HFF-Myc (cell line): ENCODE results near the gene C20orf141.
A peak's percentile ranks its signal among the peaks of the same experiment; 100 is the strongest.

Experiments
- DNase-seq: peaks from one replicate; pipeline ENCODE4 v3.0.0-alpha.2; 2011; ENCODE audit warnings: low read depth; ENCODE audit errors: extremely low read depth
- H3K4me3 ChIP-seq: replicated peaks from 2 replicates; pipeline ENCODE4 v1.5.1; 2011; ENCODE audit warnings: low read depth, mild to moderate bottlenecking, control low read depth, low read length
- TF ChIP-seq, protein P1 (sequence below): IDR thresholded peaks from 2 replicates; pipeline ENCODE4 v1.5.1; 2012; ENCODE audit warnings: mild to moderate bottlenecking, low read depth, low read length, control low read depth; ENCODE audit errors: missing control alignments

Gene C20orf141

DNA sequence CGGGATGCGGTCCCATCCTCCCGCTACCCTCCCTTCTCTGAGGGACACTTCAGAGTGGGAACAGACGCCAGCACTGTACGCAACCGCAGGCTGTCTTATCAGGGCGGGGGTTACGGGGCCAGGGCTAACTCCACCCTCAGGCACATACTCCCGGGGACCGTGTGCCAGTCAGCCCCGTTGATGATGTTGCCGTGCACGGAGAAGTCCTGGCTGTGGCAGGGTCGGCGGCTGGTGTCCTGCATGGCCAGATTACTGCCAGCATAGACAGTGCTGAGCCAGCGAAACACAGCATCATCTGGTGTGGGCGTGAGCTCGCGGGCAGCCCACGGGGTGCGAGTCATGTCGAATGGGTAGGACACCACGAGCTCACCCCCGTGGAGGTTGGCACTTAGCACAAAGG lies 19.3 kb upstream of the C20orf141 start:
- H3K4me3 ChIP-seq: no peak overlapping the region
- TF ChIP-seq, protein P1, sequence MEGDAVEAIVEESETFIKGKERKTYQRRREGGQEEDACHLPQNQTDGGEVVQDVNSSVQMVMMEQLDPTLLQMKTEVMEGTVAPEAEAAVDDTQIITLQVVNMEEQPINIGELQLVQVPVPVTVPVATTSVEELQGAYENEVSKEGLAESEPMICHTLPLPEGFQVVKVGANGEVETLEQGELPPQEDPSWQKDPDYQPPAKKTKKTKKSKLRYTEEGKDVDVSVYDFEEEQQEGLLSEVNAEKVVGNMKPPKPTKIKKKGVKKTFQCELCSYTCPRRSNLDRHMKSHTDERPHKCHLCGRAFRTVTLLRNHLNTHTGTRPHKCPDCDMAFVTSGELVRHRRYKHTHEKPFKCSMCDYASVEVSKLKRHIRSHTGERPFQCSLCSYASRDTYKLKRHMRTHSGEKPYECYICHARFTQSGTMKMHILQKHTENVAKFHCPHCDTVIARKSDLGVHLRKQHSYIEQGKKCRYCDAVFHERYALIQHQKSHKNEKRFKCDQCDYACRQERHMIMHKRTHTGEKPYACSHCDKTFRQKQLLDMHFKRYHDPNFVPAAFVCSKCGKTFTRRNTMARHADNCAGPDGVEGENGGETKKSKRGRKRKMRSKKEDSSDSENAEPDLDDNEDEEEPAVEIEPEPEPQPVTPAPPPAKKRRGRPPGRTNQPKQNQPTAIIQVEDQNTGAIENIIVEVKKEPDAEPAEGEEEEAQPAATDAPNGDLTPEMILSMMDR: no peak
- no peak for DNase-seq

DNA sequence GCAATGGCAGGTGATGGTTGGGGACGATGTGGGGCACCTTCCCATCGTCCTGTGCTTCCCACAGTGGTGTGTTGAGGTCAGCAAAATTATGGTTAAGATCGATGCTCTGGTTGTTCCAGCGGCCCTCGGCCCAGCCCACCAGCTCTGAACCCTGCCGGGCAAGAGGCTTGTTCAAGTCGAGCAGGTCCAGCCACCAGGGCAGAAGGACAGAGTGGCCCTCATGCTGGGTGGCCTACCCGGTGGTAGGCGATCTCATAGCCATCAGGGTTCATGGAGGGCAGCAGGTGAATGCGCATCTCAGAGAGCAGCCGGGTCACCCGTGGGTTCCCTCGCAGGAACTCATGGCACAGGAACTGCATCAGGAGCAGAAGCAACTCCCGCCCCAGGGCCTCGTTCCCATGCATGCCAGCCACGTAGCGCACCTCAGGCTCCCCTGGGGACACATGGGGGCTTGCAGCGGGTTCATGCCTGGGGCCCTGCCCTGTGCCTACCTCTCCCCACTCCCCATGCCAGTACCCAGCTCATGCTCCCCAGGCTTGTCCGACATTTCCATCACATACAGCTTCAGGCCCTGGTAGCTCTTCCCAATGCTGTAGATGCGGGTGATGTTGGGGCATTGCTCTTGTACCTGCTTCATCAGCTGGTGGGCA lies 18.7 kb upstream of the C20orf141 start:
- TF ChIP-seq, protein P1: no peak
- DNase-seq: no peak

DNA sequence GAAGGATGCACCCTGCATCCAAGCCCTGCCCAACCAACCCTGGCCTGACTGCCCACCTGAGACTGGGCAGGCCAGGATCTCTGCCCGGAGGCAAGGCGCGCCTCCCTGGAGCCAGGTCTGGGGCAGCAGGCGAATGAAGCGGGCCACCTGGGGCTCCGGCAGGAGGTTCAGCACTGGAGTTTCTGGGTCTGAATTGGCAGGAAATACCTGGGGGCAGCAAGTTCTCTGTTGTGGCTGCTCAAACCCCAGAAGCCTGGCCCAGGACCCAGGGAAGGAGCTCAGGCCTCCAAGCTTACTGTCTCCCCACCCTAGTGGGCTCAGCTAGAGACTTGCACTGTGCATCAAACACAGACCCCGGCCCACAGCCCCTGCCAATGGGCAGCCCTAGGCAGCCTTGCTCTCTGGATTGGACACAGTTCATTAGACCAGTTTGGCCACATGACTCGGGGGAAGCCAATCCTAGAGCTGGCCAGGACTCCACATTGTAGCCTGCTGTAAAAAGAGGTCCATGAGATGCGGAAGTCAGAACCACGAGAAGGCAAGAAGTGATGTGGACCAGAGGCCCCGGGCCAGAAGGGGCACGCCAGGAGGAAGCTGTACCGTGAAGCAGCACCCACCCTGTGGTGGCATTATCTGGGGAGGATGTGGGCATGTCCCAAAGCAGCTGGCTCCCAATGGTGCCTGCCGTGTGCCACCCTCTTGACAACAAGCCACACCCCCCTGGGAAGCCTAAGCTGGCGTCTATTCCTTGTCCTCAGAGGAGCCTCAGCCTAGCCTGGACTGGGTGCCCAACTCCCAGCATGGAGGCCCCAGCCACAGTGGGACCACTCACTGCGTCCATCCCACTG lies 17.4 kb upstream of the C20orf141 start:
- TF ChIP-seq, protein P1: no peak
- DNase-seq: no peak
- no peak overlapping the region for H3K4me3 ChIP-seq

More for the DNA sequence above, 18.7 kb upstream of the C20orf141 start:
- no peak overlapping the region for H3K4me3 ChIP-seq

DNA sequence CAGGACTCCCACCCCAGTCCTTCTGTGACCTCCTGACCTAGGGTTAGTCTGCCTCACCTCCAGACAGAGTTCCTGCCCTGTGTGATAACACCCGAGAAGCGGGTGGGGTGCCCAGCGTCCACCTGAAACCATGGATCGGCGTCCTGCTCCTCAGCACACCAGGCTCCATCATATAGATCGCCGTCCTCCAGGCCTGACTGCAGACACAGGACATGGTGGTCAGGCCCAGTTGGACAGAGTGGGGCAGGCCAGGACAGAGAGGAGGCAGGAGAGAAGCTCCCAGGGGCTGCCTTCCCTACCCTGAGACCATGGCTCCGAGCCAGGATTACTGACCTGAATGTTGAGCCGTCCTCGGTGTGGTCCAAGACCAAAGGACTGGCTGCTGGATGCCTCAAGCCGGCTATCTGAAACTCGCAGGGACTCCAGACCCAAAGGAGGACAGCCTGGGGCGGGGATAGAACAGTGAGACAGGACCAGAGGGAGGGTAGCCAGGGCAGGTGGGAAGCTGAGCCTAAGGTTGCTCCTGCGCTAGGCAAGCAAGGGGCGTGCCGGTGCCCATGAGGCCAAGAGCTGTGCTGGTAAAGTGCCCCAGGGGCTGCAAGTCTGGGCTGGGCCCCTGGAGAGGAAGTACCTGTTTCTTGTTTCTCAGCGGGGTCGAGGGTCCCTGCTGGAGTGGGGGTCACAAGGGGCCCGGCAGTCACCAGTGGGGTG lies 16.5 kb upstream of the C20orf141 start:
- TF ChIP-seq, protein P1: no peak
- no peak for DNase-seq
- no peak overlapping the region for H3K4me3 ChIP-seq

DNA sequence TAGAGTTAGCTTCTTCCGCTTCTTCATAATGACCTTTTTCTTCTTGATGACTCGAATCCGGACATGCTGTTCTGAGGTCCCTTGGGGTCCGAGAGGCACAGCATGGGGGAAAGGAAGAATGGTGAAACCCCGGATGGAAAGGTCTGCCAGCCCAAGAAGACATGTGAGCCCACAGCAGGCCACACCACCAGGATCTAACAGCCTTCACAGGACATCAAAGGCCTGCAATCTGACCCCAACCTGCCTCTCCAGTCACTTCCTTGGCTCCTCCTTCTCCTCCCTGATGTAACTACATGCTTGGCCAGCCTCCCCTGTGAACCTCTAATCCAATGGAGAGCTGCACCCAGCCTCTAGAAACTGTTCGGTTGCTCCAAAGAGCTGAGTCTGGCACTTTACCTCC lies 16.0 kb upstream of the C20orf141 start:
- no peak overlapping the region for H3K4me3 ChIP-seq
- TF ChIP-seq, protein P1: no peak
- DNase-seq: no peak

DNA sequence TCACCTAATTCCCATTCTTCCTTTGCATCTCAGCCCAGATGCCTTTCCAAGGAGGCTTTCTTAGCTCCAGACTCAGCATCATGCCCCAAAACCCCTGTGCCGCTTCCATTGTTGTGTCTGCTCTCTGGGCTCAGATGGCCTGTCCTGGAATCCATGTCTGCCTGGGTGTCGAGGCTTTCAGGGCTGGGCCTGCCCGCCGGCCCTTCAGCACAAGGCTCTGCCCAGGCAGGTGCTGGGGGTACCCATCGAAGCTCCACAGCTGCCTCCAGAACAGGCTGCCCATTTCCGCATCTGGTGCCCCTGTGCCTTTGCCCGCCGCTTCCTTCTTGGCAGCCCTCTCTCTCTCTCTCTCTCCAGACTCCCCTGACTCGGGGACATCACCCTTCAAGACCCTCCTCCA lies 15.5 kb upstream of the C20orf141 start:
- H3K4me3 ChIP-seq: peak overlapping the region; percentile 45
- TF ChIP-seq, protein P1: no peak
- DNase-seq: no peak
